ENCODE measurements around the gene DNAJB13.

DNAJB13 gene

DNA sequence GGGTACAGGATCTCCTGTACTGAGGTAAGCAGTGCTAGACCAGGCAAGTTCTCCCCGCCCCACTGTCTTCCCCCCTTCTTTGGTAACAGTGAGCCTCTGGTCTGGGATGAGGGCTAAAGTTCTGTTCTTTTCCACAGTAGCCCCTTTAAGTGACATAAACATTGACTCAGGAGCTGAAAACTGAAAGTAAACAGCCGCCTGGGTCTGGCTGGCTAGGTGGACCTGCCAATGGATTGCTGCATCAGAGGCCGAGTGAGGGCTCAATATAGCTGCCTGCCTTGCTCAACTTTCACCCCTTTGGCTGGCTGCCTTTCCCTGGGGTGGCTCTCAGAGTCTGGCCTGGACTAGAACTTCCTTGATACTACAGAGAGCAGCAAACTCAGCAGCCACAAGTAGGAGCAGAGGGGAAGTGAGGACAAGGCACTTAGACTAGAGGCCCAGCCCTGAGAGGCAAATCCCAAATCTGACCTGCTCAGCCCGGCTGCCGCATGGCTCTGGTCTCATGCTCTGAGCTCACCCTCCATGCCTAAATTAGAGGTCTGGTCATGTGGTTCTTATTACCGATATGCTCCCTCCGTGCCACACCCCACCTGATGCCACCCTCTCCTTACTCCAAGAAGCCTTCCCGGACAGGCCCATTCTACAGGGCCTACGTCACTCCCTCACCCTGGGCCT is 67.6 kb downstream of the DNAJB13 start:
- DNase-seq, result no peak

DNA sequence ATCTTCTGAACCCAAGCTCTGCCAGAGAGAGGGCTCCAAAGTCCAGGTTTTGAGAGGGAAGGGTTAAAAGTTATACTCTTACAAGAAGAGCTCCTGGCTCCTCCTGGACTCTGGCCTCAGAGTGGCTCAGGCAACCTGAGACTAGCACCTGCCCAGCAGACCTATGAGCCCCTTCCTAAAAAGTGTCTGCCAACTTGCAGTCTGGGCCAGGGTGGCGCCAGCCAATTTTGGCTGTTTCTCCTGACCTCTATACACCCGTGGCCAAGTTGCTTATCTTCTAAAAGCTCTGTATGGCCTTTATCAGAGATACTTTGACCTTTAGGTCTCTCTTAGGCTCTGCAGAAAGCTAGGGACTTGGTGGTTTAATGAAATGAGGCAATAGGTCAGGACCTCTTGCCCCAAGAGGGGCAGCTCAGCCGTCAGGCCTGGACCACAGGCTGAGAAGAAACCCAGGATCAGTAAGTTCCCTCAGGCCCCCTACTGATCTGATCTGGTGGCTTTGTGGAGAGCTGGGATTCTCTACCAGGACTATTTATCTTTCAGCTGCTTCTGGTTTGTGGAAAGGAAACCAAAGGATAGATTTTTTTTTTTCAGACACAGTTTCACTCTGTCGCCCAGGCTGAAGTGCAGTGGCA is 68.4 kb downstream of the DNAJB13 start:
- no peak for DNase-seq

DNA sequence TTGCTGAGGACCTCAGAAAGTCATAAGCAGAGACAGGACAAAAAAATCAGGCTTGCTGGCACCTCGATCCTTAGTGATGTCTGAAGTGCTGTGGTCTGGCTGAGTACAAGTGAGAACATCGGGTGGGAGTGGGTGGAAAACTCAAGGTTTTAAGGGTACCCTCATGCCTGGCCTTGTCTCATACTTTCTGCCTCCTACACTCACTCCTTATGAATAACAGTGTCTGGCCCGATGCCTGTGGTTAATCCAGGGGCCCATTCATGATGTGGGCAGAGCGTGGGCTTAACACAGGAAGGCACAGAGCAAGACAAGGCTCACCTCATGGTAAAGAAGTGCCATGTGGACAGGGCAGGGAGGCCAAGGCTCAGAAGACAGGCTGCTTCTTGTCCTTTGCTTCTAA is 69.0 kb downstream of the DNAJB13 start:
- no peak for DNase-seq

Measured in NCI-H226 (cell line).